Measurements from ENCODE around the gene TMEM107.
A peak's percentile ranks its signal among the peaks of the same experiment; 100 is the strongest.
"Not testable (repeated sequence)": the region's sequence is repeated elsewhere in the genome, so short reads cannot be mapped to it uniquely, and the experiment has no call there.

Gene TMEM107

DNA sequence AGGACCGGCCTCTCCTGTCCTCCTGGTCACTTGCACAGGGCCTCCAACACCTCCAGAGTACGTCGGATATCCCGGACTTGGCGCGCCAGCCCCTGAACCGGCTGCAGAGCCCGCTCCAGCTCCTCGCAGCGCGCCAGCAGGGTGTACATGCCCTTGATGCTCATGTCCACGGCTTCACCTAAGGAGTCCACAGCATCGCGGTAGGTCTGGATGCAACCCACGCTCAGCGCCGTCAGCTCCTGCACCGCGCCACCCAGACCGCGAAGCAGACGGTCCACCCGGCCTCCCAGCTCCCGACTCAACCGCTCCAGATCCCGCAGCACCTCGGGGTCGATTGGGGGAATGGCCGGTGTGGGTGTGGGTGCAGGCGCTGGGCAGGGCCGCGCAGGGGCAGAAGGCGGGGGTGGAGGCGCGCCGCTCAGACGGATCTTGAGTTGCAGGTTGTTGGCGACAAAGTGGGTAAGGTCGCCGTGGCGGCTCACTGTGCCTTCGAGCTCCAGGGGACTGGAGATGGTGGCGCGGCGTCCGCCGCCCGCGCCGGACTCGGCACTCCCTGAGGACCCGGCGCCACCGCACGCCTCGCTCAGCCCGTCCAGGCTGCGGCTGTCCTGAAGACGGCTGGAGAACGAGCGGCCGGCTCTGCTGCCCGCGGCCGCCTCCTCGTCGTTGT is 13.0 kb upstream of the TMEM107 start:
- no peak for DNase-seq

DNA sequence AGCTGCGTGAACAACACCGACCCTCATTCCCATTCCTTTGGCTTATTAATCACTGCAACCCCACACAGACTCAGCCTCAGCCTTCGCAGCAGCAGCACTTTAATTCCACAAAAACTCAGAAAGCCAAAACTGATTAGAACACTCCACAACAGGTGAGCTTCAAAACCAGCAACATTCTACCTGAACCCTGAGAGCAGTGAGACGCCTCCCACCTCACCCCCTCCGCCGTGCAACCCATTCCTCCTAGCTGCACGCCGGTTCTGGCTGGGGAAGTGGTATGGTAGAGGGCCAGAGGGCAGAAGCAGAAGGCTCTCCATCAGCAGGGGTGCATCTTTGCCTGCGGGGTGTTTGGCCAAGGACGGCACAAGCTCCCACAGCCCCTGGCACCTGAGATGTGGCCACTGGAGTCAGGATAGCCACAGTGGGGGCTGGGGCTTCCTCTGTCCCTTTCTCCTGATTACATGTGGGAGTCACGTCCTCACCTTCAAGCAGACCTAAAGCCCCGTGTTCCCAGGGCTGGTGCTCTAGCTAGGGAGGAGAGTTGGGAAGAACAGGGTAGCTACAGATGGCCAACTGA is 12.2 kb upstream of the TMEM107 start:
- DNase-seq = no peak

- peak; percentile 79 for DNase-seq
Observed at GRCh38 chr17:8187517-8188262, 11.5 kb upstream of the TMEM107 start.

DNA sequence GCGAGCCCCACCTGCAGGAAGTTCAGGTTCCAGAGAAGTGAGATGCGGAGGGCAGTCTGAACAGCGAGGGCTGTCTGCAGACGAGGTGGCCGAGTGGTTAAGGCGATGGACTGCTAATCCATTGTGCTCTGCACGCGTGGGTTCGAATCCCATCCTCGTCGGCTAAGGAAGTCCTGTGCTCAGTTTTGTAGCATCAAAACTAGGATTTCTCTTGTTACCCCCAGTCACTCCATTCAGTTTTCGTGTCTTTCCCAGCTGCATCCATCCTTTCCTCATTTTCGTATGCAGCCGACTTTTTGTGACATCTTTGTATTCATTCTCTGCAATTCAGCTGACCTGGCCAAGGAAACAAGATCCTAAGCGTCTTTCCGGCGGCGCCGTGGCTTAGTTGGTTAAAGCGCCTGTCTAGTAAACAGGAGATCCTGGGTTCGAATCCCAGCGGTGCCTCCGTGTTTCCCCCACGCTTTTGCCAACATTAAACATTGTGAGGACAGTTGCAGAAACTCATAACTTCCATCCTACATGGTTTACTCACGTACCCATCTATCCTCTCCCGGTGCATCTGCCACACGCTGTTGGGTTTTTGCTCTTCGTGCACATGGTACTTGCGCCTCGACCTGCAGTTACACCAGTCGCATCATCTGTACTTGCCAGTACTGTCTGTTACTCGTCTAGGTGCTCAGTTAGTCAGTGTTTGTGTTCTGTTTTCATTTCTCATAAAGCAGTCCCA is 10.8 kb upstream of the TMEM107 start:
- peak; percentile 54 for DNase-seq

GRCh38 chr17:8186446-8186786 is 10.2 kb upstream of the TMEM107 start:
- no peak for DNase-seq

DNA sequence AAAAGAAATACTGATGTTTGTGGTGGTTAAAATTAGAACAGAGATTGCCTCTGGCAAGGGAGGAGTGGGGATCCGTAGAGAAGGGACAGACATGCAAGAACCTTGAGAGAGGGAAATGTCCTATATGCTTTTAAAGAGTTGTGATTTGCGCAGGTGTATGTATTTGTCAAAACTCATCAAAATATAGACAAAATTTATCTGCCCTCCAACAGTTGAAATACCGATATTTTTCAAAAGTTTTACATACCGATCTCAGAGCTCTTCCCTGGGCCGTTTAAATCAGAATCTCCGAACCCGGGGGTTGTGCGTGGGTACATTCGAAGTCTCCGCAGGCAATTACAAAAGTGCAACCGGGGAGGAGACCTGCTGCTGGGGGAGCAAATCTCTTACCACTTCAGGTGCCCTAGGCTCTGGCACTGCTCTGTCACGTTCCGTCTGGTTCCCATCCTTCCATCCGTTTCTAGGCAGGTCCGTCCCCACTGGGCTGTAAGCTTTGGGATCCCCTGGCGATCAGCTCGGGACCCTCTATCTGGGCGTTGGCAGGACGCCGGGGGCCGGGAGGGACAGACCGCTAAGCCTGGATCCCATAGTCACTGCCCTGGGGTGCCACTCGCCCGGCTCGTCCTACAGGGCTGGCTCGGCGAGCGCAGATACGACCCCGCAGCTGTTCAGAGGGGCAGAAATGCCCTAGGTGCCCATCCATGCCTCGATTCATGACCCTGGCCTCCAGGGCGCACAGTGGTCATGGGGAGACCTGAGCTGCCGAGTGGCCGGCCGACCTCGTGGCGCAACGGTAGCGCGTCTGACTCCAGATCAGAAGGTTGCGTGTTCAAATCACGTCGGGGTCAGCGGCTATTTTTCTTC is 9.6 kb upstream of the TMEM107 start:
- no peak for DNase-seq

GRCh38 chr17:8176998-8177731 is 985 bp upstream of the TMEM107 start:
- no peak for DNase-seq

- DNase-seq = no peak
Observed at GRCh38 chr17:8175795-8176196, 384 bp downstream of the TMEM107 start.

DNA sequence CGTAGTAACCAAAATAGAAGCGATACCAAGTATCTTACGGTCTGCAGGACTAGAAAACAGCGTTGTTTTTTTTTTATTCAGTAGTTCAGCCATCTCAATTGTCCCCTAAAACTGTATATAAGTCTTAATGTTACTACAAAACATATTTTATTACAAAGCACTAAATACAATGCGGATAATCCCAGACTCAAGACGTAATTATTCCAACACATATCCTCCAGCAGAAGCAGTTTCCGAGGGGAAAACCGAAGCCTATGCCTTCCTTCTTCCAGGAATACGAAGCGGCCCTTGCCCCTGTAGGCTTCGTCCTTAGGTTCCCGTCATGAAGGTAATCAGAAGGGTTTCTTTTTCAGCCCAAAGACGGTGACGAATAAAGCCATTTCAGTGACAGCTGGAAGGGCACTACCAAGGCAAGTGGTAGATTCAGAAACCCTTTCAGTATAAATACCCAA is 2.3 kb downstream of the TMEM107 start:
- DNase-seq = no peak

GRCh38 chr17:8173056-8173870 is 2.9 kb downstream of the TMEM107 start:
- peak; percentile 61 for DNase-seq

DNA sequence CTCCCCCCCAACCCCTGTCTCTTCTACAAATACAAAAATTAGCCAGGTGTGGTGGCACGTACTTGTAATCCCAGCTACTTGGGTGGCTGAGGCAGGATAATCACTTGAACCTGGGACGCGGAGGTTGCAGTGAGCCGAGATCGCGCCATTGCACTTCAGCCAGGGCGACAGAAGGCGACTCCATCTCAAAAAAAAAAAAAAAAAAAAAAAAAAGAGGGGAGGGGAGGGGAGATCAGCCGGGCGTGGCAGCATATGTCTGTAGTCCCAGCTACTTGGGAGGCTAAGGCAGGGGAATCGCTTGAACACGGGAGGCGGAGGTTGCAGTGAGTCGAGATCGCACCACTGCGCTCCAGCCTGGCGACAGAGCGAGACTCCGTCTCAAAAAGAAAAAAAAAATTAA is 6.0 kb downstream of the TMEM107 start:
- not testable (repeated sequence) for DNase-seq

DNA sequence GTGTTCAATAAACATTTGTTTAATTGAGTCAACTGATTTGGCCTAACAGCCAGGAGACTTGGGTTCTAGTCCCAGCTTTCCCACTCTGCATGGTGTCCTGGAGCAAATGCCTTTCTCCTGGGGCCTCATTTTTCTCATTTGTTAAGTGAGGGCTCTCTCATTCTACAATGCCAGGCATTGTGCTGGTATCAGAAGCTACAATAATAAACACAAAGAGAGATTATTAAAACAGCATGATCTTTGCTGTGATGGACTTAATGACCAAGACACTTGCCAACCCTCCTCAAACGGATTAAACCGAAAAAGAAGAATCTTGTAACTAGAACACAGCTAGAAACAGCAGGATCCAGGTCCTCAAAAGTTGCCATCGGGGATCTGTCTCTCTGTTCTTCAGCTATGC is 8.7 kb downstream of the TMEM107 start:
- no peak for DNase-seq

- DNase-seq = no peak
Observed at GRCh38 chr17:8166731-8167130, 9.4 kb downstream of the TMEM107 start.

GRCh38 chr17:8164815-8165131 is 11.4 kb downstream of the TMEM107 start:
- no peak for DNase-seq

GRCh38 chr17:8163978-8164814 is 12.0 kb downstream of the TMEM107 start:
- DNase-seq = no peak

DNA sequence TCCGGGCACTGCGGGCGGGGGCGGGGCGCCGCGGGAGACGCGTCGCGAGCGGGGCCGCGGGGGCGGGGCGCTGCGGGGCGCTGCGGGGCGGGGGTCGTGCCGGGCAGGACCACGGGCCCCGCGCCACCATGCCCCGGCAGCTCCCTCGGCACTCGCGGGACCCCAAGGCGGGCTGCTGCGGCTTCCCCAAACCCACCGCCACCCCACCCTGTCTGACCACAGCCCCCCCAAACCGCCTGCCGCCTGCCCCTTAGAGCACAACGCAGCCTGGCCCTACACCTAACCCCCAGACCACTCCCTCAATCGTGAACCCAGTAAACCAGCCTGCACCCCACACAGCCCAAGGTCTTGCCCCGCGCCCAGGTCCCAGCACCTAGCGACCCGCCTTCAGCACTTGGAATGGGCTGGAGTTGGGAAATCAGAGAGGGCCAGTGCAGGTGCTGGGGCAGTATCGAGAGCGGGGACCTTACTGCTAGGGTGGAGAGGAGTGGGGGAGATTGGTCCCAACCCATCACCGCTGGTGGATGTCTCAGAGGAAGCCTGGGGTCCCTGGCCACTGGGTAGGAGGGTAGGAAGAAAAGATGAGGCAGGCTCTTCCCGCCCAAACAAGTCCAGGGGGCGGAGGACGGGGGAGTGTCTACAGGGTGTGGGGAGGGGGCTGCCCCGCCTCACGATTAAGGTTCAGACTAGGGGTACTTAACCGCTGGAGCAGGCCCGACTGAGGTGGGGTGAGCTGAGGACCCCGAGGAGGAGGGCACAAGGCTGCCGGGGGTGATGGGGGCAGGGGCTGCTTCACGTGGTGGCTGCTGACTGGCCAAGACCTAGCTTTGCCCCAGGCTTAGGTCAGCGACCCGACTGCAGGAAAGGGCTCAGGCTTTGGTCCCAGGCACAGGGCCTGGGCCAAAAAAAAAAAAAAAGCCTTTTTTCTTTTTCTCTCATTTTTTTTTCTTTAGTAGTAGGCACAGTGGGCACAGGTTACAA is 12.9 kb downstream of the TMEM107 start:
- no peak for DNase-seq

DNA sequence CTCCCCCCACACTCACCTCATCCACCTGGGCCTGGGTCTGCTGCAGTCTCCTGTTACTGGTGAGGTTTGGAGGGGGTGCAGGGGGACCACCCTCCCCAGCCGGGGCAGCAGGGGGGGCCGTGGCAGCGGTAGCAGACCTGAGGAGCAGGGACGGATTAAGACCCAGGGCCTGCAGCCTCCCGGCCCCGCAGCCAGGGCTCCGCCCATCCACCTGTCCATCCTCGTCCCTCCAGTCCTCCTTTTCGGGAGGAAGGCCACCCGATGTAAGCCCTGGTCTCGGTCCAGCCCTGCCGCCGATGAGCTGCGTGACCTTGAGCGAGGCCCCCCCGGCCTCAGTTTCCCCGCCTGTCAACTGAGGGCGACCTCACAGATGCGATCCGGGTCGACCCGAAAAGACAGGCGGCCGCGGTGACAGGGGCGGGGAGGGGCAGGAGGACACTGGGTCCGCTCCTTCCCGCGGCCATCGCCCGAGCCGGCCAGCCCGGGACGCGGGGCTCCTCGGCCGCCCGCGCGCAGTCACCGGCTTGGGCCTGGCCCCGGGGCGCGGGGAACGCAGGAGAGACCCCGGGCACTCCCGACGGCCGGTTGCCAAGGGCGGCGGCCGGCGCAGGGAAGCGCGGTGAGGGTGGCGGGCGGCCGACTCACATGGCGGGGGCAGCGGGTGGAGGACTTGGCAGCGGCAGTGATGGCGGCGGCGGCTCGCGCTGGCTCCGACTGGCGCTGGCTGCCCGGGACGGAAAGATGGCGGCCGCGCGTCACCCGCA is 13.8 kb downstream of the TMEM107 start, which contains the start of gene VAMP2:
Gene VAMP2 (minus strand): TSS at position 716 of the 764 bp plus-strand sequence. CDS start 69 bp downstream, at position 647.
- DNase-seq = no peak
